ENCODE measurements around the gene ACOX2.

DNA sequence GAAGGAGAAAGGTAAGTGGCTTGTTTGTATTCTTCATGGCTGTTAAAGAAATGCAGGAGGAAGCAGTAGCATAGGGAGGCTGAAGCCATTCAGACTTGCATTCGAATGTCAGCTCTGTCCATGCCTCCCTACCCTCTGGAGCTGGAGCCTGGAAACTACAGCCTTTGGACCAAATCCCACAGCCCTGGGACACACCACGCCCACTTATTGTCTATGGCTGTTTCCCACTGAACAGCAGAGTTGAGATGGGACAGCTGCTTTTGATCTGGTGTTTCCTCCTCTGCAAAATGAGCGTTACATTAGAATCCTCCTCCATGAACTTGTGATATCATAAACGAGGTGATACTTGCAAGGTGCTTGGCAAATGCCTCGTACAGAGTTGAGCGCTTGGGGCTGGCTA, 36.6 kb upstream of the ACOX2 start:
- TF ChIP-seq, protein P1, sequence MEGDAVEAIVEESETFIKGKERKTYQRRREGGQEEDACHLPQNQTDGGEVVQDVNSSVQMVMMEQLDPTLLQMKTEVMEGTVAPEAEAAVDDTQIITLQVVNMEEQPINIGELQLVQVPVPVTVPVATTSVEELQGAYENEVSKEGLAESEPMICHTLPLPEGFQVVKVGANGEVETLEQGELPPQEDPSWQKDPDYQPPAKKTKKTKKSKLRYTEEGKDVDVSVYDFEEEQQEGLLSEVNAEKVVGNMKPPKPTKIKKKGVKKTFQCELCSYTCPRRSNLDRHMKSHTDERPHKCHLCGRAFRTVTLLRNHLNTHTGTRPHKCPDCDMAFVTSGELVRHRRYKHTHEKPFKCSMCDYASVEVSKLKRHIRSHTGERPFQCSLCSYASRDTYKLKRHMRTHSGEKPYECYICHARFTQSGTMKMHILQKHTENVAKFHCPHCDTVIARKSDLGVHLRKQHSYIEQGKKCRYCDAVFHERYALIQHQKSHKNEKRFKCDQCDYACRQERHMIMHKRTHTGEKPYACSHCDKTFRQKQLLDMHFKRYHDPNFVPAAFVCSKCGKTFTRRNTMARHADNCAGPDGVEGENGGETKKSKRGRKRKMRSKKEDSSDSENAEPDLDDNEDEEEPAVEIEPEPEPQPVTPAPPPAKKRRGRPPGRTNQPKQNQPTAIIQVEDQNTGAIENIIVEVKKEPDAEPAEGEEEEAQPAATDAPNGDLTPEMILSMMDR (IDR thresholded peaks at IDR 0.05): no peak
- no peak for TF ChIP-seq POLR2A (IDR thresholded peaks at IDR 0.05)
